HepG2 (cell line): ENCODE measurements around the gene BCL2A1. TPM values are rescaled to one million over a fixed set of nuclear protein-coding genes. Genes with fewer than 3 reads are reported as not detected.

Source experiments
- ATAC-seq: fragments of 200-7000 bp; cut with Tn5 transposase; 3 replicates; pipeline ENCODE4 v1.9.1; 2020; ENCODE audit warnings: mild to moderate bottlenecking, moderate library complexity
- BruUV-seq: library from RNA; stranded (reverse); fragments of 400-500 nt; replicated peaks from 2 replicates; lab custom pipeline; 2021; lab: Mats Ljungman, UMichigan
- CTCF ChIA-PET: fragments of 300-600 bp; formaldehyde crosslinking; extraction: SDS; loops from one replicate; lab custom pipeline; 2021; ENCODE audit warnings: low total read pairs, inconsistent platforms, low intra/inter-chr PET ratio; lab: Yijun Ruan, JAX
- POLR2A ChIA-PET: fragments of 350-600 bp; sonication (Branson Sonifier 250); formaldehyde crosslinking; loops from one replicate; lab custom pipeline; 2020; ENCODE audit warnings: antibody characterized with exemption, inconsistent platforms; lab: Yijun Ruan, JAX
- DNase-seq: peaks from one replicate; pipeline ENCODE4 v3.0.0-alpha.2; 2015; ENCODE audit warnings: low spot score
- FAIRE-seq: peaks from 3 replicates; lab custom pipeline; 2011; peaks lifted over from hg19 to GRCh38; lab: Jason Lieb, UNC
- H2AFZ ChIP-seq: one replicate; pipeline ENCODE4 v1.6.1; 2011; ENCODE audit warnings: low read length, inconsistent platforms
- H3K27ac ChIP-seq: fragments of 300-600 bp; 3 replicates; pipeline ENCODE4 v1.8.0; 2011; ENCODE audit warnings: mixed run types, mild to moderate bottlenecking, mixed read lengths, low read length, inconsistent platforms; ENCODE audit not compliant: insufficient read depth; ENCODE audit errors: extremely low read length
- H3K27me3 ChIP-seq, 2 experiments: fragments of 200-600 bp in 1 of 2; 2 replicates in 1 of 2; 3 replicates in 1 of 2; pipeline versions ENCODE4 v1.6.0 to v1.8.0; 2011; ENCODE audit warnings: low read length in 2 of 2, mild to moderate bottlenecking in 2 of 2, moderate library complexity in 2 of 2, inconsistent platforms in 1 of 2; ENCODE audit not compliant: insufficient read depth in 2 of 2, control insufficient read depth in 1 of 2
- H3K36me3 ChIP-seq, 2 experiments: fragments of 200-600 bp in 1 of 2; replicated peaks in 1 of 2; 2 replicates in 1 of 2; 3 replicates in 1 of 2; pipeline versions ENCODE4 v1.5.1 to v1.8.0; 2011; ENCODE audit warnings: low read length in 2 of 2, inconsistent platforms in 1 of 2; ENCODE audit not compliant: insufficient read depth in 2 of 2, control insufficient read depth in 1 of 2
- H3K4me1 ChIP-seq: 2 replicates; pipeline ENCODE4 v1.5.1; 2012; ENCODE audit warnings: low read length, inconsistent platforms; ENCODE audit not compliant: insufficient read depth
- H3K4me2 ChIP-seq: 2 replicates; pipeline ENCODE4 v1.6.0; 2011; ENCODE audit warnings: low read depth, low read length, inconsistent platforms
- H3K4me3 ChIP-seq, 3 experiments: fragments of 200-600 bp in 1 of 3; sonication (generic), shearing (Covaris generic) in 1 of 3; replicated peaks in 1 of 3; 2 replicates each; pipeline ENCODE4 v1.5.1; 2011 to 2016; ENCODE audit warnings: low read length in 3 of 3, inconsistent platforms in 2 of 3, low read depth in 2 of 3, mild to moderate bottlenecking in 2 of 3, control low read depth in 1 of 3, mixed read lengths in 1 of 3; ENCODE audit not compliant: insufficient read depth in 1 of 3
- H3K79me2 ChIP-seq: one replicate; pipeline ENCODE4 v1.6.1; 2011; ENCODE audit warnings: low read length, inconsistent platforms; ENCODE audit not compliant: insufficient read depth
- H3K9ac ChIP-seq: 2 replicates; pipeline ENCODE4 v1.6.0; 2011; ENCODE audit warnings: mild to moderate bottlenecking, low read depth, low read length, inconsistent platforms; ENCODE audit not compliant: insufficient read depth
- H3K9me3 ChIP-seq: 2 replicates; pipeline ENCODE4 v1.5.1; 2012; ENCODE audit warnings: mild to moderate bottlenecking, low read length
- H4K20me1 ChIP-seq: 2 replicates; pipeline ENCODE4 v1.6.0; 2011; ENCODE audit warnings: inconsistent platforms, mild to moderate bottlenecking, low read length, moderate library complexity; ENCODE audit not compliant: insufficient read depth
- CAMTA2 ChIP-seq: sonication (generic); formaldehyde crosslinking; IDR thresholded peaks from 2 replicates; pipeline ENCODE4 v1.4.0; 2020; ENCODE audit warnings: mild to moderate bottlenecking, missing genetic modification reagents, borderline replicate concordance
- CEBPB ChIP-seq: IDR thresholded peaks from 2 replicates; pipeline ENCODE4 v1.6.1; 2011; ENCODE audit warnings: low read depth, low read length, improper control_type of control experiment, borderline replicate concordance
- FOXJ3 ChIP-seq: sonication (generic); formaldehyde crosslinking; IDR thresholded peaks from 2 replicates; pipeline ENCODE4 v1.4.0; 2020; ENCODE audit warnings: missing genetic modification reagents, mild to moderate bottlenecking, borderline replicate concordance
- HDAC2 ChIP-seq: sonication (generic); formaldehyde crosslinking; IDR thresholded peaks from 2 replicates; pipeline ENCODE4 v1.4.0; 2020; ENCODE audit warnings: missing genetic modification reagents
- IKZF4 ChIP-seq: sonication (generic); formaldehyde crosslinking; IDR thresholded peaks from 2 replicates; pipeline ENCODE4 v1.5.1; 2020; ENCODE audit warnings: borderline replicate concordance, mild to moderate bottlenecking, low read depth, missing genetic modification reagents; ENCODE audit errors: not compliant biosample characterization
- JARID2 ChIP-seq: sonication (generic); formaldehyde crosslinking; IDR thresholded peaks from 2 replicates; pipeline ENCODE4 v1.8.1; 2023; ENCODE audit warnings: missing genetic modification reagents, inconsistent platforms; ENCODE audit not compliant: insufficient replicate concordance
- MLLT10 ChIP-seq: sonication (generic); formaldehyde crosslinking; IDR thresholded peaks from 2 replicates; pipeline ENCODE4 v1.4.0; 2020; ENCODE audit warnings: missing genetic modification reagents
- PRPF4 ChIP-seq: fragments of 200-400 bp; formaldehyde crosslinking; IDR thresholded peaks from 2 replicates; pipeline ENCODE4 v1.6.1; 2016; ENCODE audit warnings: low read length, low read depth; ENCODE audit not compliant: poor library complexity, severe bottlenecking
- TRIM24 ChIP-seq: sonication (generic); formaldehyde crosslinking; IDR thresholded peaks from 2 replicates; pipeline ENCODE4 v1.8.0; 2022; ENCODE audit warnings: mild to moderate bottlenecking, missing genetic modification reagents
- ZNF17 ChIP-seq: sonication (generic); formaldehyde crosslinking; IDR thresholded peaks from 2 replicates; pipeline ENCODE4 v1.5.0; 2020; ENCODE audit warnings: mild to moderate bottlenecking, missing genetic modification reagents
- ZNF678 ChIP-seq: sonication (generic); formaldehyde crosslinking; IDR thresholded peaks from 2 replicates; pipeline ENCODE4 v1.4.0; 2020; ENCODE audit warnings: mild to moderate bottlenecking, missing genetic modification reagents
- ZNF772 ChIP-seq: sonication (generic); formaldehyde crosslinking; IDR thresholded peaks from 2 replicates; pipeline ENCODE4 v1.5.0; 2020; ENCODE audit warnings: mild to moderate bottlenecking, missing genetic modification reagents
- WGBS: methylation state at CpG from one replicate; pipeline ENCODE4 v1.1.6; 2017; ENCODE audit warnings: low lambda C conversion rate; 5-methylcytosine and 5-hydroxymethylcytosine counted together
- in situ Hi-C: cut with HindIII; loops from 2 replicates; pipeline ENCODE4 v1.10.0; 2017; ENCODE audit warnings: low pct_unique_long_range_greater_than_20kb; ENCODE audit not compliant: extremely low pct_ligation_motif_present
- intact Hi-C: fragments of 100-400 bp; cut with micrococcal nuclease; formaldehyde crosslinking; loops from one replicate; pipeline ENCODE4 v1.10.0; 2022; ENCODE audit not compliant: unreplicated experiment
- polyA plus RNA-seq, 8 experiments: library from polyadenylated mRNA; depleted of rRNA in 3 of 8; stranded (reverse) in 7 of 8; unstranded in 1 of 8; fragments of >200 nt; fragmentation: Illumina TruSeq in 4 of 8; extraction: Trizol in 4 of 8; gene quantifications; 2 replicates each; pipeline versions ENCODE4 v1.2.1 to v1.2.3, GENCODE V29; 2011 to 2016; ENCODE audit warnings: low read depth in 4 of 8, missing spikeins in 1 of 8, mixed read lengths in 1 of 8; ENCODE audit not compliant: insufficient read depth in 1 of 8
- total RNA-seq, 5 experiments: library from RNA; depleted of rRNA; stranded (reverse); fragments of >200 nt; fragmentation: Illumina TruSeq; extraction: Trizol; gene quantifications; 2 replicates each; pipeline ENCODE4 v1.2.3, GENCODE V29; 2016; ENCODE audit warnings: low read depth in 1 of 5
- TF ChIP-seq, protein P1 (sequence below): sonication (generic); formaldehyde crosslinking; IDR thresholded peaks from 2 replicates; pipeline ENCODE4 v1.5.1; 2020; ENCODE audit warnings: mild to moderate bottlenecking, missing genetic modification reagents
- TF ChIP-seq, protein P2 (sequence below): sonication (generic); formaldehyde crosslinking; IDR thresholded peaks from 2 replicates; pipeline ENCODE4 v1.4.0; 2020; ENCODE audit warnings: missing genetic modification reagents
- TF ChIP-seq, protein P3 (sequence below): sonication (generic); formaldehyde crosslinking; IDR thresholded peaks from 2 replicates; pipeline ENCODE4 v1.9.0; 2022; ENCODE audit warnings: missing genetic modification reagents, mild to moderate bottlenecking, borderline replicate concordance

Gene BCL2A1
- total and polyA plus RNA-seq, 2 of the 13 experiments (the other 11 are each of a cell fraction or from before 2014, with no cell fraction given), result 0.08 to 0.31 TPM

DNA sequence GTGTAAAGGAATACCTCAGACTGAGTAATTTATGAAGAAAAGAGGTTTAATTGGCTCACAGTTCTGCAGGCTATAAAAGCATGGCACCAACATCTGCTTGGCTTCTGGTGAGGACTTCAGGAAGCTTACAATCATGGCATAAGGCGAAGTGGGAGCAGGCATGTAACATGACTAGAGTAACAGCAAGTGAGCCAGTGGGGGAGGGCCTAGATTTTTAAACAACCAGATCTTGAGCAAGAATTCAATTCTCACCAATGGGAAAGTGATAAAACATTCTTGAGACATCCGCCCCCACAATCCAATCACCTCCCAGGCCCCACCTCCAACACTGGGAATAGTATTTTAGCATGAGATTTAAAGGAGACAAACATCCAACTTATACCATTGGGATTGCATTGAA, 44.2 kb upstream of the BCL2A1 start:
- H3K36me3 ChIP-seq, result no peaks in the 10 kb centered on the region
- H3K4me1 ChIP-seq, result peaks cover 35% of the 10 kb centered on the region
- no peak overlapping the region for H3K4me2 ChIP-seq
- ChIA-PET CTCF (no interaction called here), POLR2A (no interaction called here)
- no peaks in the 10 kb centered on the region for H3K9me3 ChIP-seq
- H3K79me2 ChIP-seq, result no peaks in the 10 kb centered on the region
- BruUV-seq, result no TSS peak
- H3K27me3 ChIP-seq, result no peaks in the 10 kb centered on the region
- H4K20me1 ChIP-seq, result no peaks in the 10 kb centered on the region
- intact Hi-C loops (no loop called here), in situ Hi-C loops (loop anchor here (25.0 kb wide), 1 partner anchor 297 kb away; no protein-coding TSS in a partner anchor)
- WGBS, result 68% methylated on average over 2 of the region's 2 CpGs
- H3K27ac ChIP-seq, result no peak overlapping the region
- H2AFZ ChIP-seq, result no peak overlapping the region
- H3K9ac ChIP-seq, result no peak overlapping the region
- no peak for DNase-seq
- no peak for ATAC-seq
- H3K4me3 ChIP-seq, result no peak overlapping the region
- no peak for FAIRE-seq
- no peak for TF ChIP-seq JARID2 (CRISPR knock-in tag)
- no peak for TF ChIP-seq IKZF4 (CRISPR knock-in tag)
- TF ChIP-seq MLLT10 (CRISPR knock-in tag), result no peak
- TF ChIP-seq, protein P1, sequence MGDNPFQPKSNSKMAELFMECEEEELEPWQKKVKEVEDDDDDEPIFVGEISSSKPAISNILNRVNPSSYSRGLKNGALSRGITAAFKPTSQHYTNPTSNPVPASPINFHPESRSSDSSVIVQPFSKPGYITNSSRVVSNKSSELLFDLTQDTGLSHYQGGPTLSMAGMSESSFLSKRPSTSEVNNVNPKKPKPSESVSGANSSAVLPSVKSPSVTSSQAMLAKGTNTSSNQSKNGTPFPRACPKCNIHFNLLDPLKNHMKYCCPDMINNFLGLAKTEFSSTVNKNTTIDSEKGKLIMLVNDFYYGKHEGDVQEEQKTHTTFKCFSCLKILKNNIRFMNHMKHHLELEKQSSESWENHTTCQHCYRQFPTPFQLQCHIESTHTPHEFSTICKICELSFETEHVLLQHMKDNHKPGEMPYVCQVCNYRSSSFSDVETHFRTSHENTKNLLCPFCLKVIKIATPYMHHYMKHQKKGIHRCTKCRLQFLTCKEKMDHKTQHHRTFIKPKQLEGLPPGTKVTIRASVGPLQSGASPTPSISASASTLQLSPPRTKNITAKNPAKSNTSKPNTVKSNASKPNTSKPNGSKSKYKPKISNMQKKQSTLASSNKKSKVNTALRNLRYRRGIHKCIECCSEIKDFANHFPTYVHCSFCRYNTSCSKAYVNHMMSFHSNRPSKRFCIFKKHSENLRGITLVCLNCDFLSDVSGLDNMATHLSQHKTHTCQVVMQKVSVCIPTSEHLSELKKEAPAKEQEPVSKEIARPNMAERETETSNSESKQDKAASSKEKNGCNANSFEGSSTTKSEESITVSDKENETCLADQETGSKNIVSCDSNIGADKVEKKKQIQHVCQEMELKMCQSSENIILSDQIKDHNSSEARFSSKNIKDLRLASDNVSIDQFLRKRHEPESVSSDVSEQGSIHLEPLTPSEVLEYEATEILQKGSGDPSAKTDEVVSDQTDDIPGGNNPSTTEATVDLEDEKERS (CRISPR knock-in tag), result no peak
- TF ChIP-seq FOXJ3, result no peak
- no peak for TF ChIP-seq TRIM24 (CRISPR knock-in tag)
- TF ChIP-seq, protein P2, sequence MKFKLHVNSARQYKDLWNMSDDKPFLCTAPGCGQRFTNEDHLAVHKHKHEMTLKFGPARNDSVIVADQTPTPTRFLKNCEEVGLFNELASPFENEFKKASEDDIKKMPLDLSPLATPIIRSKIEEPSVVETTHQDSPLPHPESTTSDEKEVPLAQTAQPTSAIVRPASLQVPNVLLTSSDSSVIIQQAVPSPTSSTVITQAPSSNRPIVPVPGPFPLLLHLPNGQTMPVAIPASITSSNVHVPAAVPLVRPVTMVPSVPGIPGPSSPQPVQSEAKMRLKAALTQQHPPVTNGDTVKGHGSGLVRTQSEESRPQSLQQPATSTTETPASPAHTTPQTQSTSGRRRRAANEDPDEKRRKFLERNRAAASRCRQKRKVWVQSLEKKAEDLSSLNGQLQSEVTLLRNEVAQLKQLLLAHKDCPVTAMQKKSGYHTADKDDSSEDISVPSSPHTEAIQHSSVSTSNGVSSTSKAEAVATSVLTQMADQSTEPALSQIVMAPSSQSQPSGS (CRISPR knock-in tag), result no peak
- no peak for TF ChIP-seq HDAC2 (CRISPR knock-in tag)
- TF ChIP-seq PRPF4, result no peak
- no peak for TF ChIP-seq CEBPB
- no peak for TF ChIP-seq CAMTA2 (CRISPR knock-in tag)
- TF ChIP-seq ZNF17, result no peak
- no peak for TF ChIP-seq ZNF678 (CRISPR knock-in tag)
- TF ChIP-seq, protein P3, sequence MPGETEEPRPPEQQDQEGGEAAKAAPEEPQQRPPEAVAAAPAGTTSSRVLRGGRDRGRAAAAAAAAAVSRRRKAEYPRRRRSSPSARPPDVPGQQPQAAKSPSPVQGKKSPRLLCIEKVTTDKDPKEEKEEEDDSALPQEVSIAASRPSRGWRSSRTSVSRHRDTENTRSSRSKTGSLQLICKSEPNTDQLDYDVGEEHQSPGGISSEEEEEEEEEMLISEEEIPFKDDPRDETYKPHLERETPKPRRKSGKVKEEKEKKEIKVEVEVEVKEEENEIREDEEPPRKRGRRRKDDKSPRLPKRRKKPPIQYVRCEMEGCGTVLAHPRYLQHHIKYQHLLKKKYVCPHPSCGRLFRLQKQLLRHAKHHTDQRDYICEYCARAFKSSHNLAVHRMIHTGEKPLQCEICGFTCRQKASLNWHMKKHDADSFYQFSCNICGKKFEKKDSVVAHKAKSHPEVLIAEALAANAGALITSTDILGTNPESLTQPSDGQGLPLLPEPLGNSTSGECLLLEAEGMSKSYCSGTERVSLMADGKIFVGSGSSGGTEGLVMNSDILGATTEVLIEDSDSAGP, result no peak
- TF ChIP-seq ZNF772 (CRISPR knock-in tag), result no peak
